ENCODE measurements around the gene BHMT.

BHMT gene

Small RNA genes within 50 kb of the gene (small RNA-seq; reads per million reads assigned to genes)
- 0.70 reads per million, percentile 8 among the genes with 10 or more reads in this experiment for gene RNY3P1

Measured in skeletal muscle satellite cell (primary cell).